ENCODE results near the gene GRM7.

Gene GRM7

GRCh38 chr3:7421065-7421464 lies 560.1 kb downstream of the GRM7 start:
- DNase-seq: no peak

- no peak for DNase-seq
These were observed 562.1 kb downstream of the GRM7 start for GRCh38 chr3:7423036-7423435.

GRCh38 chr3:7423995-7424394 lies 563.1 kb downstream of the GRM7 start:
- no peak for DNase-seq

- DNase-seq: no peak
These were observed 567.3 kb downstream of the GRM7 start for GRCh38 chr3:7428206-7428718.

GRCh38 chr3:7432610-7433009 lies 571.7 kb downstream of the GRM7 start:
- no peak for DNase-seq

GRCh38 chr3:7433073-7433472 lies 572.2 kb downstream of the GRM7 start:
- no peak for DNase-seq

GRCh38 chr3:7436542-7436941 lies 575.6 kb downstream of the GRM7 start:
- DNase-seq: no peak

GRCh38 chr3:7437231-7437630 lies 576.3 kb downstream of the GRM7 start:
- no peak for DNase-seq

- DNase-seq: no peak
These were observed 578.3 kb downstream of the GRM7 start for GRCh38 chr3:7439101-7439680.

GRCh38 chr3:7444886-7445285 lies 584.0 kb downstream of the GRM7 start:
- no peak for DNase-seq

- no peak for DNase-seq
These were observed 584.4 kb downstream of the GRM7 start for GRCh38 chr3:7445331-7445730.

GRCh38 chr3:7447197-7447769 lies 586.4 kb downstream of the GRM7 start:
- no peak for DNase-seq

GRCh38 chr3:7456386-7456785 lies 595.5 kb downstream of the GRM7 start:
- no peak for DNase-seq

- no peak for DNase-seq
These were observed 600.4 kb downstream of the GRM7 start for GRCh38 chr3:7461202-7461825.

GRCh38 chr3:7469866-7470265 lies 609.0 kb downstream of the GRM7 start:
- no peak for DNase-seq

GRCh38 chr3:7484636-7485035 lies 623.7 kb downstream of the GRM7 start:
- DNase-seq: no peak

- no peak for DNase-seq
These were observed 626.8 kb downstream of the GRM7 start for GRCh38 chr3:7487763-7488162.

GRCh38 chr3:7489417-7489816 lies 628.5 kb downstream of the GRM7 start:
- DNase-seq: no peak

GRCh38 chr3:7498715-7499114 lies 637.8 kb downstream of the GRM7 start:
- no peak for DNase-seq

GRCh38 chr3:7503431-7503830 lies 642.5 kb downstream of the GRM7 start:
- no peak for DNase-seq

- DNase-seq: no peak
These were observed 644.2 kb downstream of the GRM7 start for GRCh38 chr3:7504886-7505775.

GRCh38 chr3:7506606-7507180 lies 645.8 kb downstream of the GRM7 start:
- DNase-seq: no peak

GRCh38 chr3:7508821-7509220 lies 647.9 kb downstream of the GRM7 start:
- DNase-seq: no peak
